ENCODE measurements around the gene GAREM1.
"Not testable (repeated sequence)": the region's sequence is repeated elsewhere in the genome, so short reads cannot be mapped to it uniquely, and the experiment has no call there.

GAREM1 gene

DNA sequence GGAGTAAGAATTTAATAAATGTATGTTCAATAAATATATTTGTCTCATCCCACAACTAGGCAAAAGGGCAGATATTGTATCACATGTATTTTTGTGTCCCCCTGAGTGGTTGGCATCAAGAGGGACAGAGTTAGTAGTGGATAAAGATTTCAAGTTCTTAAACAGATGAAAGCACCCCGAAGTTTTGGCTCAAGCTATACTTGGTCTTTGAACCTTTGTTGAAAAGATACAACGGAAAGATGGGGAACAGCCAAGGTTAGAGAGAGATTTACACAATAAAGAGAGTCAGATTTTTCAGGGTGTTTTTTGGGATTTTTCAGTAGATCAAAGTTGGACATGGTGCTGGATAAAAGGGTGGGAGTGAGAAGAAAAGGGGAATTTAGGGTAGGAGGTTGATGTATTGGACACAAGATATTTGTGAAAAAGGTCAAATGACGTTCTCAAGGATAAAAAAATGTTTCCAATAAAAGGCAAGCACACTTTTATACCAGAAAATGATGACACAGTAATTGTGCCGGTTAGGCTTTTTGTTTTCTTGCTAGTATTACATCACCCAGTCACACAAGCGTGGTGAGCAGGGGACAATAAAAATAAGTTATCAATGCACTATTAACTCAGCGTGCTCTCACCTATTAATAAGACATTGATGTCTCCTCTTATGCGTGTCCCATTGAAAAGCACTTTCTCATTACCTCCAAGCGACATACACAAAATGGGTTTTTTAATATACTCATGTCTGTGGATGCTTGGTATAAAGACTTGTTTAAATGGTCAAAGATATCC lies 221.3 kb downstream of the GAREM1 start:
- no peak for DNase-seq

GRCh38 chr18:32244881-32245280 lies 225.8 kb downstream of the GAREM1 start:
- no peak for DNase-seq

DNA sequence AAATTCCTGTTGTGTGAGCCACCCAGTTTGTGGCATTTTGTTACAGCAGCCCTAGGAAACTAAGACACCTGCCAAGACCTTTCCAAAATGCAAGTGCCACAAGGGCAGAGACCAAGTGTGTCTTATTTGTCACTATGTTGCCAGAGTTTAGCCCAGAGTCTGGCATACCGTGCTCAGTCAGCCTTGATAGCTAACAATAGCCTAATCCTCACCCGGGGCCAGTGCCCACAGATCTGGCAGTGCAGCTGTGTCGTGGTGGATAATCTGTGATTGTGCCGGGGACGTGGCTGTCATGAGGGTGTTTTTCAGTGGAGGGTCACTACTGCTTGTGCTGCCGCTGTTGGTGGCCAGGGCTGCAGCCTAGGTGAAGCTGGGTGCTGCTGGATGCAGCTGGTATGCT lies 227.3 kb downstream of the GAREM1 start:
- DNase-seq: no peak

GRCh38 chr18:32242395-32242794 lies 228.3 kb downstream of the GAREM1 start:
- no peak for DNase-seq

DNA sequence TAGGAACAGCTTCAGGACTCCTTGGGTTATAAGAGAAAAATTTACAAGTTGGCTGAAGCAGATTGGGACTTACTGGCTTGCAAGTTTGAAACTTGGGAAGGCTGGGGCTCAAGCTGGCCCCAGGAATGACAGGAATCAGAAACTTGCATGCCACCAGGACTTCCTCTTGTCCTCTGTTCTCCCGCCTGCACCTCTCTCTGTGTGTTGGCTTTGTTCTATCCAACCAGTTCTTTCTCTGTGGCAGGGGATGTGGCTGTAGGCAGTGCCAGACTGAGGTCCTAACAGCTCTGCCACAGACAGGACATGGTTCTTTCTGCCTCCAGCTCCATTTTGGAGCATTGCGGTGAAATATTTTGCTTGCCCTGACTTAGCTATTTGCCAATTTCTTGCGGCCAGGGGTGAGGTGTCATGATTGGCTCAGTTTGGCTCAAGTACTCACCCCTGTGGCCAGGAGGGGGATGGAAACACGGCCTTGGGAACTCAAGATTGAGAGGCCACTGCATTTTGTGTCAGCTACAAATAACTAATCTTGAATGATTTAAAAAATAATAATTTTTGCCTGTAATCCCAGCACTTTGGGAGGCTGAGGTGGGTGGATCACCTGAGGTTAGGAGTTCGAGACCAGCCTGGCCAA lies 231.9 kb downstream of the GAREM1 start:
- no peak for DNase-seq

- DNase-seq: no peak
These were observed 233.6 kb downstream of the GAREM1 start for GRCh38 chr18:32237049-32237448.

GRCh38 chr18:32233348-32233747 lies 237.3 kb downstream of the GAREM1 start:
- DNase-seq: not testable (repeated sequence)

DNA sequence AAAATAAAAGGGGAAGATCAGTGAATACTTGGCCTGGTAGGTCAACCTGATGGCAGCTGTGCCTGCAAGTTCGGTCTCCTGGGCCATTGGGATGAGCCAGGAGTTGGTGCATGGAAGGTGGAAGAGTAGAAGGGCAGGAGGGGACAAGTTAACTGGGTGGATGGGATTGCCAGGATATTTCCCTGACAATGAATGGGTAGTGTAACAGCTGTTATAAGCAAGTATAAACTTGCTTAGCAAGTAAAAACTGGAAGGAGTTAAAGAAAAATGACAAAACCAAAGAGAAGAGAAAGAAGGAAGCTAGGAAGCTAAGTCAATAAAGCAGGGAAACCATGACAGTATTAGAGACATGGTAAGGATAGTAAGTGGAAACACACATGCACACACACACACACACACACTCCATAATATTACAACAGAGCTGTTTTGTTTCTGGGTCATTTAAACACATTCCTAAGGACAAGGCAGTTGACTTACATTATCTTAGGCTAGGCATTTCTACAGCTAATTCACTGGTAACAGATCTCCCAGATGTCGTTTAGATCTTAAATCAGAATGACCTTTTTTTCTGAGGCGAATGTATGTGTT lies 251.2 kb downstream of the GAREM1 start:
- DNase-seq: no peak

GRCh38 chr18:32216390-32216789 lies 254.3 kb downstream of the GAREM1 start:
- no peak for DNase-seq

DNA sequence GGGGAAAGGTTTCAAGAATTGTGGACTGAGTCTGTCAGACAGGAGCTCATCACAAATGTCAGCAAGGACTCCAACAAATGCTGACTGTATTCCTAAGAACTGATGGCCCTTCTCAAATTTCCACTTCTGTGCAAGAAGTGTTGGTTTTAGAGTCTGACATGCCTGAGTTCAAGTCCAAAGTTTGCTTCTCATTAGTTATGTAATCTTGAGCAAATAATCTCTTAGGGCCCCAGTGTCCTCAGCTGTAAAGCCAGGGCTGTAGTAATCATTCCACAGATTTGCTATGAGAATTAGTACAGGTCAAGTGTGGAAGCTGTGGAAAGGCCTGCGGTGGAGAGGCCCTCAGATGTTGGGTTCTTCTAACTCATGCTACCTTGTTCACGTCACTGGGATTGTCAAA lies 257.0 kb downstream of the GAREM1 start:
- no peak for DNase-seq

All from inflammatory macrophage treated with lipopolysaccharide for 4 hours (primary cell).